ENCODE measurements around the gene SMG7. TPM values are rescaled to one million over a fixed set of nuclear protein-coding genes. Genes with fewer than 3 reads are reported as not detected.

The SMG7 gene
- total and polyA plus RNA-seq, 10 of the 15 experiments (the other 5 are each of a cell fraction or from before 2014, with no cell fraction given) = 9.5 to 65.4 (median 42.7) TPM

DNA sequence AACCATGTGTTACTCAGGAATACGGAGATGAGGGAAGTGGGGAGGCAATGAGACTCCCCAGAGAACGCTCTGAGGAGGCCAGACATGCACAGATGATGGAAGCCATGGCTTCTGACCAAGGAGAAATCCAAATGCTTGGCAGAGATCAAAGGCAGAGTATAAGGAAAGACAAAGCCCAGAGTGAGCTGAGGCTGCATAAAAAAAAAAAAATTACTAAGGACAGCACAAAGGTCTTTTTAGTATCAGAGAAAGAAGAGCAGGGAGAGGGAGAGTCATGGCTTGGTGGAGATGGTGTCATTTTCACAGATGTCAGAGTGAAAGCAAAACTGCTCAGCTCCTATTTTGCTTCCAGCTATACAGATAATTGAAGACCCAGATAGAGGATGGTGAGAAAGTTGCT, 126.1 kb downstream of the SMG7 start (continued):
- no peak for TF ChIP-seq JUND (IDR thresholded peaks at IDR 0.05; ENCODE audit: low read depth, low read length)
- TF ChIP-seq NR2C1 (IDR thresholded peaks at IDR 0.05) = no peak
- TF ChIP-seq MEF2A (IDR thresholded peaks at IDR 0.05; ENCODE audit: insufficient read depth, low read depth, low read length) = no peak
- TF ChIP-seq IRF4 (IDR thresholded peaks at IDR 0.05; ENCODE audit: low read depth, low read length) = no peak
- TF ChIP-seq MTA2 (IDR thresholded peaks at IDR 0.05; ENCODE audit: low read depth) = 0 out of 2 replicates have a peak, but pooled peaks have one; percentile 44
- TF ChIP-seq NFYA (IDR thresholded peaks at IDR 0.05; ENCODE audit: borderline replicate concordance, low read depth, low read length) = no peak
- no peak for TF ChIP-seq FOXM1 (IDR thresholded peaks at IDR 0.05; ENCODE audit: low read depth, low read length)
- no peak for TF ChIP-seq POLR2AphosphoS5 (IDR thresholded peaks at IDR 0.05; ENCODE audit: low read length)
- TF ChIP-seq, protein P1, sequence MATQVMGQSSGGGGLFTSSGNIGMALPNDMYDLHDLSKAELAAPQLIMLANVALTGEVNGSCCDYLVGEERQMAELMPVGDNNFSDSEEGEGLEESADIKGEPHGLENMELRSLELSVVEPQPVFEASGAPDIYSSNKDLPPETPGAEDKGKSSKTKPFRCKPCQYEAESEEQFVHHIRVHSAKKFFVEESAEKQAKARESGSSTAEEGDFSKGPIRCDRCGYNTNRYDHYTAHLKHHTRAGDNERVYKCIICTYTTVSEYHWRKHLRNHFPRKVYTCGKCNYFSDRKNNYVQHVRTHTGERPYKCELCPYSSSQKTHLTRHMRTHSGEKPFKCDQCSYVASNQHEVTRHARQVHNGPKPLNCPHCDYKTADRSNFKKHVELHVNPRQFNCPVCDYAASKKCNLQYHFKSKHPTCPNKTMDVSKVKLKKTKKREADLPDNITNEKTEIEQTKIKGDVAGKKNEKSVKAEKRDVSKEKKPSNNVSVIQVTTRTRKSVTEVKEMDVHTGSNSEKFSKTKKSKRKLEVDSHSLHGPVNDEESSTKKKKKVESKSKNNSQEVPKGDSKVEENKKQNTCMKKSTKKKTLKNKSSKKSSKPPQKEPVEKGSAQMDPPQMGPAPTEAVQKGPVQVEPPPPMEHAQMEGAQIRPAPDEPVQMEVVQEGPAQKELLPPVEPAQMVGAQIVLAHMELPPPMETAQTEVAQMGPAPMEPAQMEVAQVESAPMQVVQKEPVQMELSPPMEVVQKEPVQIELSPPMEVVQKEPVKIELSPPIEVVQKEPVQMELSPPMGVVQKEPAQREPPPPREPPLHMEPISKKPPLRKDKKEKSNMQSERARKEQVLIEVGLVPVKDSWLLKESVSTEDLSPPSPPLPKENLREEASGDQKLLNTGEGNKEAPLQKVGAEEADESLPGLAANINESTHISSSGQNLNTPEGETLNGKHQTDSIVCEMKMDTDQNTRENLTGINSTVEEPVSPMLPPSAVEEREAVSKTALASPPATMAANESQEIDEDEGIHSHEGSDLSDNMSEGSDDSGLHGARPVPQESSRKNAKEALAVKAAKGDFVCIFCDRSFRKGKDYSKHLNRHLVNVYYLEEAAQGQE (IDR thresholded peaks at IDR 0.05; ENCODE audit: low read depth, low read length) = no peak
- no peak for TF ChIP-seq E4F1 (IDR thresholded peaks at IDR 0.05; ENCODE audit: borderline replicate concordance, partially characterized antibody)
- TF ChIP-seq, protein P2, sequence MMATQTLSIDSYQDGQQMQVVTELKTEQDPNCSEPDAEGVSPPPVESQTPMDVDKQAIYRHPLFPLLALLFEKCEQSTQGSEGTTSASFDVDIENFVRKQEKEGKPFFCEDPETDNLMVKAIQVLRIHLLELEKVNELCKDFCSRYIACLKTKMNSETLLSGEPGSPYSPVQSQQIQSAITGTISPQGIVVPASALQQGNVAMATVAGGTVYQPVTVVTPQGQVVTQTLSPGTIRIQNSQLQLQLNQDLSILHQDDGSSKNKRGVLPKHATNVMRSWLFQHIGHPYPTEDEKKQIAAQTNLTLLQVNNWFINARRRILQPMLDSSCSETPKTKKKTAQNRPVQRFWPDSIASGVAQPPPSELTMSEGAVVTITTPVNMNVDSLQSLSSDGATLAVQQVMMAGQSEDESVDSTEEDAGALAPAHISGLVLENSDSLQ (IDR thresholded peaks at IDR 0.05) = peak; percentile 31
- TF ChIP-seq CBX5 (IDR thresholded peaks at IDR 0.05; ENCODE audit: low read depth) = no peak
- TF ChIP-seq TCF12 (IDR thresholded peaks at IDR 0.05; ENCODE audit: low read depth, low read length) = no peak
- TF ChIP-seq, protein P3, sequence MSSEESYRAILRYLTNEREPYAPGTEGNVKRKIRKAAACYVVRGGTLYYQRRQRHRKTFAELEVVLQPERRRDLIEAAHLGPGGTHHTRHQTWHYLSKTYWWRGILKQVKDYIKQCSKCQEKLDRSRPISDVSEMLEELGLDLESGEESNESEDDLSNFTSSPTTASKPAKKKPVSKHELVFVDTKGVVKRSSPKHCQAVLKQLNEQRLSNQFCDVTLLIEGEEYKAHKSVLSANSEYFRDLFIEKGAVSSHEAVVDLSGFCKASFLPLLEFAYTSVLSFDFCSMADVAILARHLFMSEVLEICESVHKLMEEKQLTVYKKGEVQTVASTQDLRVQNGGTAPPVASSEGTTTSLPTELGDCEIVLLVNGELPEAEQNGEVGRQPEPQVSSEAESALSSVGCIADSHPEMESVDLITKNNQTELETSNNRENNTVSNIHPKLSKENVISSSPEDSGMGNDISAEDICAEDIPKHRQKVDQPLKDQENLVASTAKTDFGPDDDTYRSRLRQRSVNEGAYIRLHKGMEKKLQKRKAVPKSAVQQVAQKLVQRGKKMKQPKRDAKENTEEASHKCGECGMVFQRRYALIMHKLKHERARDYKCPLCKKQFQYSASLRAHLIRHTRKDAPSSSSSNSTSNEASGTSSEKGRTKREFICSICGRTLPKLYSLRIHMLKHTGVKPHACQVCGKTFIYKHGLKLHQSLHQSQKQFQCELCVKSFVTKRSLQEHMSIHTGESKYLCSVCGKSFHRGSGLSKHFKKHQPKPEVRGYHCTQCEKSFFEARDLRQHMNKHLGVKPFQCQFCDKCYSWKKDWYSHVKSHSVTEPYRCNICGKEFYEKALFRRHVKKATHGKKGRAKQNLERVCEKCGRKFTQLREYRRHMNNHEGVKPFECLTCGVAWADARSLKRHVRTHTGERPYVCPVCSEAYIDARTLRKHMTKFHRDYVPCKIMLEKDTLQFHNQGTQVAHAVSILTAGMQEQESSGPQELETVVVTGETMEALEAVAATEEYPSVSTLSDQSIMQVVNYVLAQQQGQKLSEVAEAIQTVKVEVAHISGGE (CRISPR knock-in tag; IDR thresholded peaks at IDR 0.05) = no peak
- TF ChIP-seq IKZF2 (IDR thresholded peaks at IDR 0.05) = peak in 1 of 2 experiments; percentile 45; a peak in 2 of 4 replicates
- TF ChIP-seq ATF7 (IDR thresholded peaks at IDR 0.05; ENCODE audit: low read depth) = peak; percentile 88
- TF ChIP-seq YY1 (IDR thresholded peaks at IDR 0.05; ENCODE audit: low read depth, low read length) = no peak
- TF ChIP-seq ZBED1 (IDR thresholded peaks at IDR 0.05; ENCODE audit: borderline replicate concordance) = no peak

All from GM12878 (cell line).